ENCODE measurements around the gene PRRC1. TPM values are rescaled to one million over a fixed set of nuclear protein-coding genes. Genes with fewer than 3 reads are reported as not detected.

Gene PRRC1
- total and polyA plus RNA-seq, 9 of the 15 experiments (the other 6 are each of a cell fraction or from before 2014, with no cell fraction given) = 23.4 to 68.7 (median 43.9) TPM

DNA sequence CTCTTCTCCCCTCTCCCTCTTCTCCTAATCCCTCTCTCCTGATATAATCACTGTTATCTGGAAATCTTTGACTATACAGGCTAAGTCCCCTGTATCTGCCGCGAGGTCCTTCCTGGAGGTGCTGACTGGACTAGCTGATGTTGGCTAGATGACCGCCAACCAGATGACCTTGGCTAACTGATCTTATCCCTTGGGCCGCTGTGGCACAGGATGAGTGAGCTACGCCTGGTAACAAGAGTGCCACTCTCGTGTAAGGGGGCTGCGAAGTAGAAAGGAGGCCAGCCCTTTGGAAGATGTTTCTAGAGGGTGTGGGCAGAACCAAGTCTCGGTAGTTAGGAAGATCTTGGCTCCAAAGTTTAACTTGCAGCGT is 345 bp upstream of the PRRC1 start (continued):
- peak; percentile 38; the same call in 1 of the 2 replicates for TF ChIP-seq EP400 (IDR thresholded peaks at IDR 0.05)
- 0 out of 2 replicates have a peak, but pooled peaks have one; percentile 14 for TF ChIP-seq FOXM1 (IDR thresholded peaks at IDR 0.05; ENCODE audit: low read depth)
- TF ChIP-seq FOXM1 (CRISPR knock-in tag; IDR thresholded peaks at IDR 0.05; ENCODE audit: low read depth) = no peak
- no peak for TF ChIP-seq THRAP3 (IDR thresholded peaks at IDR 0.05; ENCODE audit: borderline replicate concordance)
- TF ChIP-seq JUNB (CRISPR knock-in tag; conservative IDR thresholded peaks at IDR 0.05) = no peak
- TF ChIP-seq NFXL1 (CRISPR knock-in tag; IDR thresholded peaks at IDR 0.05) = no peak
- peak; percentile 59 for TF ChIP-seq ARID1B (IDR thresholded peaks at IDR 0.05)
- TF ChIP-seq, protein P1, sequence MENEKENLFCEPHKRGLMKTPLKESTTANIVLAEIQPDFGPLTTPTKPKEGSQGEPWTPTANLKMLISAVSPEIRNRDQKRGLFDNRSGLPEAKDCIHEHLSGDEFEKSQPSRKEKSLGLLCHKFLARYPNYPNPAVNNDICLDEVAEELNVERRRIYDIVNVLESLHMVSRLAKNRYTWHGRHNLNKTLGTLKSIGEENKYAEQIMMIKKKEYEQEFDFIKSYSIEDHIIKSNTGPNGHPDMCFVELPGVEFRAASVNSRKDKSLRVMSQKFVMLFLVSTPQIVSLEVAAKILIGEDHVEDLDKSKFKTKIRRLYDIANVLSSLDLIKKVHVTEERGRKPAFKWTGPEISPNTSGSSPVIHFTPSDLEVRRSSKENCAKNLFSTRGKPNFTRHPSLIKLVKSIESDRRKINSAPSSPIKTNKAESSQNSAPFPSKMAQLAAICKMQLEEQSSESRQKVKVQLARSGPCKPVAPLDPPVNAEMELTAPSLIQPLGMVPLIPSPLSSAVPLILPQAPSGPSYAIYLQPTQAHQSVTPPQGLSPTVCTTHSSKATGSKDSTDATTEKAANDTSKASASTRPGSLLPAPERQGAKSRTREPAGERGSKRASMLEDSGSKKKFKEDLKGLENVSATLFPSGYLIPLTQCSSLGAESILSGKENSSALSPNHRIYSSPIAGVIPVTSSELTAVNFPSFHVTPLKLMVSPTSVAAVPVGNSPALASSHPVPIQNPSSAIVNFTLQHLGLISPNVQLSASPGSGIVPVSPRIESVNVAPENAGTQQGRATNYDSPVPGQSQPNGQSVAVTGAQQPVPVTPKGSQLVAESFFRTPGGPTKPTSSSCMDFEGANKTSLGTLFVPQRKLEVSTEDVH (IDR thresholded peaks at IDR 0.05; ENCODE audit: low read depth, partially characterized antibody) = no peak
- TF ChIP-seq JUND (IDR thresholded peaks at IDR 0.05; ENCODE audit: borderline replicate concordance, low read depth, low read length) = peak; percentile 47; the same call in 1 of the 2 replicates
- peak; percentile 21; the same call in 1 of the 3 replicates for TF ChIP-seq JUND (tag; IDR thresholded peaks at IDR 0.05; ENCODE audit: borderline replicate concordance, low read depth, low read length)
- no peak for TF ChIP-seq FOS (IDR thresholded peaks at IDR 0.05; ENCODE audit: extremely low read depth, insufficient read length)
- 0 out of 2 replicates have a peak, but pooled peaks have one; percentile 44 for TF ChIP-seq SMARCE1 (IDR thresholded peaks at IDR 0.05)
- no peak for TF ChIP-seq RBM15 (IDR thresholded peaks at IDR 0.05; ENCODE audit: insufficient read depth, low read length)
- TF ChIP-seq, protein P2, sequence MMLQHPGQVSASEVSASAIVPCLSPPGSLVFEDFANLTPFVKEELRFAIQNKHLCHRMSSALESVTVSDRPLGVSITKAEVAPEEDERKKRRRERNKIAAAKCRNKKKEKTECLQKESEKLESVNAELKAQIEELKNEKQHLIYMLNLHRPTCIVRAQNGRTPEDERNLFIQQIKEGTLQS (IDR thresholded peaks at IDR 0.05) = peak; percentile 33; the same call in 1 of the 2 replicates
- TF ChIP-seq, protein P2 (CRISPR knock-in tag; conservative IDR thresholded peaks at IDR 0.05) = no peak
- TF ChIP-seq SMARCC2 (IDR thresholded peaks at IDR 0.05; ENCODE audit: low read depth) = no peak
- TF ChIP-seq RBM25 (IDR thresholded peaks at IDR 0.05; ENCODE audit: low read depth, low read length, severe bottlenecking) = peak; percentile 53
- TF ChIP-seq GATAD2A (IDR thresholded peaks at IDR 0.05) = 0 out of 2 replicates have a peak, but pooled peaks have one; percentile 42
- peak; percentile 83 for TF ChIP-seq TRIM28 (IDR thresholded peaks at IDR 0.05)
- TF ChIP-seq NFIC (IDR thresholded peaks at IDR 0.05) = 0 out of 2 replicates have a peak, but pooled peaks have one; percentile 29
- TF ChIP-seq XRCC3 (IDR thresholded peaks at IDR 0.05) = no peak
- TF ChIP-seq HNRNPL (IDR thresholded peaks at IDR 0.05; ENCODE audit: low read depth, low read length) = no peak
- TF ChIP-seq CBX3 (IDR thresholded peaks at IDR 0.05; ENCODE audit: borderline replicate concordance in 1 of 2, low read length in 2 of 2) = peak in 1 of 2 experiments; percentile 89; a peak in 2 of 3 replicates
- no peak for TF ChIP-seq ZHX1 (conservative IDR thresholded peaks at IDR 0.05; ENCODE audit: low read length)
- TF ChIP-seq U2AF1 (optimal IDR thresholded peaks at IDR 0.05; ENCODE audit: low read depth, low read length) = no peak
- TF ChIP-seq MED1 (CRISPR knock-in tag; IDR thresholded peaks at IDR 0.05; ENCODE audit: borderline replicate concordance) = no peak

Measured in K562 (cell line).